Body of pancreas (tissue), 4 donors: ENCODE results near the gene CDC42BPA.

Experiments used
- POLR2A ChIP-seq, 3 donors: fragments of 450-650 bp; IDR thresholded peaks; one replicate each; pipeline ENCODE4 v1.6.1; 2016; ENCODE audit warnings: antibody characterized with exemption in 3 of 3, mild to moderate bottlenecking in 2 of 3
- TF ChIP-seq, protein P1 (sequence below), 7 experiments: fragments of 450-650 bp in 4 of 7; fragments of 200-600 bp in 3 of 7; sonication (generic) in 3 of 7; IDR thresholded peaks; one replicate each; pipeline ENCODE4 v1.5.1; 2016 to 2019; ENCODE audit warnings: antibody characterized with exemption in 7 of 7

DNA sequence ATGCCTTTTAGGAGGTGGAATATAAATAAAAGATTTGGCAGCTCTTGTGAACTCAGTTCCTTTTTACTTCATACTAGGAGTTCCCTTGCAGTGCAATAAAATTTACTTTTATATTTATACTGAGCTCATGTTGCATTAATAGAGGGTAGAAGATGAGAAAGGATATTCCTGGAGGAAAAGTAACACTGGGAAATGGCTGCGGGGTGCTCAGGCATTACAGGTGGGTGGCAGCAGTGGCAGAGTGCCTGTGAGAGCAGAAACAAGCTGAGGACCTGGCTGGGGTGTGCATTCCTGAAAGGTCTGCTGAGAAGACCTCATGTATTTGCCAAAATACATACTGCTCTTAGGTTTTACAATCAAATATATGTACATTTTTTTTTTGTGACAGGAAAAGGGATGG, 251.3 kb downstream of the CDC42BPA start:
- TF ChIP-seq, protein P1, sequence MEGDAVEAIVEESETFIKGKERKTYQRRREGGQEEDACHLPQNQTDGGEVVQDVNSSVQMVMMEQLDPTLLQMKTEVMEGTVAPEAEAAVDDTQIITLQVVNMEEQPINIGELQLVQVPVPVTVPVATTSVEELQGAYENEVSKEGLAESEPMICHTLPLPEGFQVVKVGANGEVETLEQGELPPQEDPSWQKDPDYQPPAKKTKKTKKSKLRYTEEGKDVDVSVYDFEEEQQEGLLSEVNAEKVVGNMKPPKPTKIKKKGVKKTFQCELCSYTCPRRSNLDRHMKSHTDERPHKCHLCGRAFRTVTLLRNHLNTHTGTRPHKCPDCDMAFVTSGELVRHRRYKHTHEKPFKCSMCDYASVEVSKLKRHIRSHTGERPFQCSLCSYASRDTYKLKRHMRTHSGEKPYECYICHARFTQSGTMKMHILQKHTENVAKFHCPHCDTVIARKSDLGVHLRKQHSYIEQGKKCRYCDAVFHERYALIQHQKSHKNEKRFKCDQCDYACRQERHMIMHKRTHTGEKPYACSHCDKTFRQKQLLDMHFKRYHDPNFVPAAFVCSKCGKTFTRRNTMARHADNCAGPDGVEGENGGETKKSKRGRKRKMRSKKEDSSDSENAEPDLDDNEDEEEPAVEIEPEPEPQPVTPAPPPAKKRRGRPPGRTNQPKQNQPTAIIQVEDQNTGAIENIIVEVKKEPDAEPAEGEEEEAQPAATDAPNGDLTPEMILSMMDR (IDR thresholded peaks at IDR 0.05): no peak
- TF ChIP-seq POLR2A (IDR thresholded peaks at IDR 0.05): no peak
